Measurements from ENCODE around the gene CADPS2. TPM values are rescaled to one million over a fixed set of nuclear protein-coding genes. Genes with fewer than 3 reads are reported as not detected.

The CADPS2 gene
- total and polyA plus RNA-seq, 10 of the 15 experiments (the other 5 are each of a cell fraction or from before 2014, with no cell fraction given), result 0.05 to 7.5 (median 0.25) TPM

- TF ChIP-seq KLF5 (IDR thresholded peaks at IDR 0.05; ENCODE audit: partially characterized antibody) (no peak), CREB1 (IDR thresholded peaks at IDR 0.05; ENCODE audit: low read depth) (no peak), MEF2B (IDR thresholded peaks at IDR 0.05; ENCODE audit: partially characterized antibody, poor library complexity, severe bottlenecking) (no peak), ELK1 (IDR thresholded peaks at IDR 0.05; ENCODE audit: low read depth, low read length) (no peak), ATF2 (IDR thresholded peaks at IDR 0.05; ENCODE audit: low read length) (no peak), MTA2 (IDR thresholded peaks at IDR 0.05; ENCODE audit: low read depth) (no peak), PAX8 (IDR thresholded peaks at IDR 0.05) (no peak), BACH1 (IDR thresholded peaks at IDR 0.05; ENCODE audit: borderline replicate concordance) (0 out of 2 replicates have a peak, but pooled peaks have one; percentile 35), CBX3 (IDR thresholded peaks at IDR 0.05; ENCODE audit: borderline replicate concordance, low read depth) (no peak), DPF2 (IDR thresholded peaks at IDR 0.05) (peak; percentile 33; the same call in 1 of the 2 replicates), IKZF1 (conservative IDR thresholded peaks at IDR 0.05) (peak; percentile 76), MXI1 (IDR thresholded peaks at IDR 0.05; ENCODE audit: low read depth, low read length) (peak; percentile 67), HDGF (IDR thresholded peaks at IDR 0.05) (no peak), POLR2AphosphoS2 (IDR thresholded peaks at IDR 0.05; ENCODE audit: low read depth, low read length) (no peak), POU2F2 (IDR thresholded peaks at IDR 0.05; ENCODE audit: borderline replicate concordance, low read depth, low read length) (no peak), ZNF687 (IDR thresholded peaks at IDR 0.05) (peak; percentile 56; the same call in 1 of the 2 replicates), TAF1 (IDR thresholded peaks at IDR 0.05; ENCODE audit: borderline replicate concordance, low read depth, low read length) (no peak), RFX5 (IDR thresholded peaks at IDR 0.05; ENCODE audit: low read depth, low read length) (no peak), GATAD2B (conservative IDR thresholded peaks at IDR 0.05; ENCODE audit: low read depth) (peak; percentile 16; the same call in 1 of the 2 replicates), POLR2AphosphoS5 (IDR thresholded peaks at IDR 0.05; ENCODE audit: low read length) (no peak), RELB (IDR thresholded peaks at IDR 0.05; ENCODE audit: low read depth) (no peak), NFYB (IDR thresholded peaks at IDR 0.05; ENCODE audit: insufficient read depth, low read depth, low read length) (no peak), NR2C1 (IDR thresholded peaks at IDR 0.05) (no peak), BRCA1 (IDR thresholded peaks at IDR 0.05; ENCODE audit: low read depth, low read length) (no peak)
Observed at GRCh38 chr7:122886357-122887081, at the start of gene CADPS2 (continued).
